ENCODE data around the gene TNFAIP8.

The TNFAIP8 gene

DNA sequence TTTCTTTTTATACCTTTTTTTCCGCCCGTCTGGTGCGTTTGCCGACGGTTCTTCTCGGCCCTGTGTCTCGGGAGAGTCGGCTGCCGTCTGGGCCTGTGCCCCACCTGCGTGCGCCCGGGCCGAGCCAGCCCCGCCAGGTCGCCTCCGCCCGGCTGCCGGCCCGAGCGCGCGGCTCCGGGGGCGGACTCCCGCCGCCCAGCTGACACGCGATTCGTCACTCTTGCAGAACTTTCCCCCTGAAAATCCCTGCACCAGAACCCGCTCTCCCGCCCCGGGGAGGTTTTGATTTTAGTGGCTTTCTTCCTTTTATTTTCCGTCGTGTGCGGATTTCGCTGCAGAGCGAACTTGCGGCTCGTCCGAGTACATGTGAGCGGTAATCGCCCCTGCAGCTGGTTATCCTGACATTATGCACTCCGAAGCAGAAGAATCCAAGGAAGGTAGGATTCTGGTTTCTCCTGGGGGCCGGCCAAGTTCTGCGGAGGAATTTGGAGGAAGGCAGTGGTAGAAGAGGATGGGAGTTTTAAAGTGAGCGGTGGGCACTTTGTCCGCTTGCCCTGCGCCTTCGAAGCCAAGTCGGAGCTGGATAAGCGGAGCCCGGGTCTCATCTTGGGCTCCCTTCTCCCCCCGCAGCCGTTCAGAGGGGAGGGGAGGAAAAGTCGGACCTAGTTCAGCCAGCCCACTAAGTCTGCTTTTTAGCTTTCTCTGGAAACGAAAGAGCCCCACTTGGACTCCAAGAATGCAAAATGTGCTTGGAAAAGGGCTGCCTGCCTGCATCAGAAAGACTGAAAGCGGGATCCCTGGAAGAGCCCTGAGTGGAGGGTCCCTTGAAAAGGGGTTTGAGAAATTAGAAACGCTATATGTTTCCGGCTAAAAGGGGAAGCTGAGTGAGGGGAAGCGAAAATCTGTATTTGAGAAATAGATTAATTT lies at the start of gene TNFAIP8:
TNFAIP8 (plus strand) TSS at position 335 of the 927 bp plus-strand sequence; CDS start at position 407, 72 bp downstream.
- DNase-seq = peak; percentile 92

- no peak for DNase-seq
Measured at GRCh38 chr5:119307170-119307569, 48.6 kb upstream of the TNFAIP8 start.

GRCh38 chr5:119309326-119309725 lies 46.5 kb upstream of the TNFAIP8 start:
- no peak for DNase-seq

- DNase-seq = no peak
Measured at GRCh38 chr5:119311688-119312087, 44.1 kb upstream of the TNFAIP8 start.

DNA sequence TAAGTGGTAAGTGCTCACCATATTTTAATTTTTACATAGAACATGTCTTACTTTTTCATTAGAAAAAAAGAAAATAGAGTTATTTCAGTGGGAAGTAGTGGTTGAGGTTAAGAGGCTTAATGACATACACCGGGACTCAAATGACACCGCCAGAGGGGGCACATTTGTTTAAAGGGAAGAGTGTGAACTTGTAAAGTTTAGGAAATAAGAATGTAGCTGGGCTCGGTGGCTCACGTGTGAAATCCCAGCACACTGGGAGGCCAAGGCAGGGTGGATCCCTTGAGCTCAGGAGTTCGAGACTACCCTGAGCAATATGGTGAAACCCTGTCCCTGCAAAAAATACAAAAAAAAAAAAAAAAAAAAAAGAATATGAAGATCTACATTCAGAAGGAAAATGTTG lies 43.4 kb upstream of the TNFAIP8 start:
- DNase-seq = no peak

DNA sequence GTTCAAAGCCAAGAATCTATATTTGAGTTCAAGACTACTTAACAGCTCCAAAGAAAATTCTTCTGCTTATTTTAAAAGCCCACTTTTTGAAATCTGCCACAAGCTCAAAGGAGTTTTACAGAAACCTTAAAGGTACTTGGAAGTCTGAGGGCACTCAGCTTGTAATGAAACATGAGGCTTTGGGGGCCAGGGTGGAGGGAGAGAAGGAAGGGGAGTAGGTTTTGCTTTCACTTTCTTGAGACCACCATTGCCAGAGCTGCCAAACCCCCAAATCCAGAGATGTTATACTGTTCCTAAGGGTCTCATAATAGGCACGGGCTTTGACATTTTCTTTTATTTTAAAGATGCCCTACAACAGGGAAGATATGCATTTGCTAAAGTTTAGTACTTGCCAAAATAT lies 42.6 kb upstream of the TNFAIP8 start:
- no peak for DNase-seq

GRCh38 chr5:119313658-119314605 lies 41.9 kb upstream of the TNFAIP8 start:
- no peak for DNase-seq

GRCh38 chr5:119315516-119315949 lies 40.3 kb upstream of the TNFAIP8 start:
- peak; percentile 84 for DNase-seq

GRCh38 chr5:119316086-119316485 lies 39.7 kb upstream of the TNFAIP8 start:
- peak; percentile 67 for DNase-seq

- no peak for DNase-seq
Measured at GRCh38 chr5:119316906-119317305, 38.9 kb upstream of the TNFAIP8 start.

- DNase-seq = no peak
Measured at GRCh38 chr5:119318256-119318894, 37.4 kb upstream of the TNFAIP8 start.

GRCh38 chr5:119319401-119319800 lies 36.4 kb upstream of the TNFAIP8 start:
- no peak for DNase-seq

DNA sequence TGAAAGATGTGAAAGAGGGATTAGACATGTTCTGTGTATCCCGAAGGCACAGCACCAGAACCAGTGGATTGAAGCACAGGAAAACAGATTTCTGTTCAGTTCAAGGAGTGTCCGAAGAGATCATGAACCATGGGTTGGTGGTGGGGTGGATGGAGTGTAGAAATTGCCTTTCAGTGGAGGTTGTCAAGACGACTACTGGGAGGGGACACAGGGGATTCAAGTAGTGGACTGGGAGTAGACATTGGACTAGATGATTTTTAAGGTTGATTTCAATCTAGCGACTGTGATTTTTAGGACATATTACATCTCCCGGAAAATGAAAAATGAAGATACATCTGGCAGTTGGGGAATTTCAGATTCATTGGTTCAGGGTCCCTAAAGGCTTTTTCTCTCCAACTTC lies 35.9 kb upstream of the TNFAIP8 start:
- no peak for DNase-seq

DNA sequence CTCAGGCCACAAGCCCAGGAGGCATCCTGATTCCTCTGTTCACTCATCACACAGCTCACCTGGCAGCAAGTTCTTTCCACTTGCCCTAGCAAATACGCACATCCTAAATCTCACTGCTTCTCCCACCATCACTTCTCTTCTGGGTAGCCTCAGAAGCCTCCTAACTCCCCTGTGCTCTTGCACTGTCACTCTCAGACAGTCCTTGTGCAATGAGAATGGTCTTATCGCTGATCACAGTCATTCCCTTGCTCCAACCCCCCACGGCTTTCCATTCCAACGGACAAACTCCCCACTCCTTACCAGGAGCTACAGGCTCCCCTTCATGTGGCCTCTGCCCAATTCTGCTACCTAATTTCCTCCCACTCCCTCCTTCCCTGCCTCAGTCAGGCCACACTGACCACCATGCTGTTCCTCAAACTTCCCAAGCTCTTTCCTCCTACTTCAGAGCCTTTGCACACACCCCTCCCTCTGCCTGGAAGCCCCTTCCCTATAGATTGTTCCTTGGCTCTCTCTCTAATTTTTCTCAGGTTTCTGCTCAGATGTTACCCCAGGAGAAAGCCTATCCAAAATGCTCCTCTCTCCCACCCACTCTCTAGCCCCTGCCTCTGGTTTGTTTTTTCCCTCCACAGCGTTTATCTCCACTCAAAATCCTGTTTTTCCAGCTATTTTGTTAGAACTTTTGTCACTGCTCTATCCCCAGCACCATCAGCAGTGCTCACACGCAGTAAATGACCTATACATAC lies 34.1 kb upstream of the TNFAIP8 start:
- no peak for DNase-seq

DNA sequence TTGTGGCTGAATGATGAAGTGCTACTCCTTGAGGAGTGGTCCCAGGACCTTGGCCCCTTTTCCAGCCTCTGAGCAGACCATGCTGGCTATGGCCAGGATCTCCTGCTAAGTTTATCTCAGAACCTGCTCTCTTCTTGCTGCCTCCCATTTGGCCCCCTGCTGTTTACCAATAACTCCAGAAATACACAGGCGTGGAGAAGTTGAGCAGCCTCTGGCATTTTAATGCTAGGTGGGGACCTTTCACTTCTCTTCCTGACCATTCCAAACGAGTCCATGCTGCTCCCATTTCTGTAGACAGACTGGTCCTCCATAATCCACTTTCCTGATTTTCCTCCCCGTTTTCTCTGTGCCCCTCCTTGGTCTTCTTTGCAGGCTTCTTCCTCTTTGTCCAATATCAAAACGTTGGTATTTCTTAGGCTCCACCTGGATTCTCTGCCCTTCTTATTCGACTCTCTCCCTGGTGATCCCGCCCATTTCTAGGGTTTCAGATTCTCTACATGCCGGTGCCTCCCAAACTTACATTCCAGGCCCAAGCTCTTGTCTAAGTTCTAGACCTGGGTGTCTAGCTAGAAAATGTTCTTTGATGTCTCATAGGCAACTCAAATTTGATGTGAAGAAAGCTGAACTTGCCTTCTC lies 33.4 kb upstream of the TNFAIP8 start:
- DNase-seq = no peak

DNA sequence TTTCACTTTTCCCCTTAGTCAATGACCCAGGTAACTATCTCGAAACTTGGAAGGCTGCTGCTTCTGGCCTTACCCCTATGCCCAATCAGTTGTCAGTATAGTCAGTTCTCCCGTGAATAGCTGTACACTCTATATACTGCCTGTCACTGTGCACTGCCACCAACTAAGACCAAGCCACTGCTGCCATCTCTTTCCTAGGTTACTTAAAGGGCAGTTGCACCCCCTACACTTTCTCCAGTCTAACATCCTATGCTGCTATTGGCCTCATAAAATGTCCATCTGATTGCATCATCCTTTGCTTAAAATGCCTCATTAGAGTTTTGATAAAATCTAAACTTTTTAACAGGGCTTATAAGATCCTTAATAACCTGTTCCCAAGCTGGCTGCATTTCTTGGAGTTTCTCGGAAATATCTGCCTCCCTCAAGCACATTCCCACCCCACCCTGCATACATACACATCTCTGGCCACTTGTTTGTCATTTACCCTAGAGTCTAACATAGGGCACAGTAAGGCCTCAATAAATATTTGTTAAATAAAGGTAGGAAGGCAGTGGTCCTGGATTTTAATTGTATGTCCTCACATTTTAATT lies 32.8 kb upstream of the TNFAIP8 start:
- DNase-seq = peak; percentile 59

GRCh38 chr5:119323601-119324000 lies 32.2 kb upstream of the TNFAIP8 start:
- DNase-seq = no peak

DNA sequence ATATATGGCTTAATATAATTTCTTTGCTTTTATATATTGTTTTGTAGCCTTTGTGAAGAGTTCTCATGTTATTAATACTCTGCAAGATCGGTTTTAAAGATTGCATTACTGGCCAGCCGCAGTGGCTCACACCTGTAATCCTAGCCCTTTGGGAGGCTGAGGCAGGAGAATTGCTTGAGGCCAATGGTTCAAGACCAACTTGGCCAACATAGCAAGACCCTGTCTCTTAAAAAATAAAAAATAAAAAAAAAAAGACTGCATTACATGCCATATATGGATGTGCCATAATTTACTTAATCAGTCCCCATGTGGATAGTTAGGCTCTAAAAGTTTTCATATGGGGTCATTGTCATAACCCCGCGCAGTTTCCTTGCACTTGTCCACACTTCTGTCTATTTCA lies 31.0 kb upstream of the TNFAIP8 start:
- DNase-seq = no peak

DNA sequence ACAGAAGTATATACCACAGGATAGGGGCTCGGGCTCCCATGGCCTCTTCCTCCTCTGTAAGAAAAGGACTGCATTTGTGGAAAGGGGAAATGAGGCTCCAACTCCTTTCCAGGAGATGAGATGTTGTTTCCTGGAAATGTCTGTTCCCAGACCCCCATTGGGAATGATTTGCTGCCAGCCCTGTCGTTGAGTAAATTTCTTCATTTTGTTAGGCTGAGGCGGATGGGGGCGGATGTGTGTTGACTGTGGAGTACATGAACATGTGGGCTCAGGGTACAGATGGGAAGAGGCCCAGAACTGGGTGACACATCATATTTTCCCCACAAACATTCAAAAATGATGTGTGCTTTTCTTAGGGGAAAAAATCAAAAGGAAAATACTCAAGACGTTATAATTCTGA lies 28.8 kb upstream of the TNFAIP8 start:
- DNase-seq = peak; percentile 85

GRCh38 chr5:119328753-119329602 lies 26.8 kb upstream of the TNFAIP8 start:
- peak; percentile 88 for DNase-seq

All from activated CD4-positive, alpha-beta T cell treated with anti-CD3 and anti-CD28 coated beads, Interleukin-10, Interleukin-2, amounts not matched to agents 100 ng/mL and 50 ng/mL, durations not matched to agents 16 hours and 8 hours (primary cell).